ENCODE results near the gene AIG1. TPM values are rescaled to one million over a fixed set of nuclear protein-coding genes. Genes with fewer than 3 reads are reported as not detected.
"Not testable (repeated sequence)": the region's sequence is repeated elsewhere in the genome, so short reads cannot be mapped to it uniquely, and the experiment has no call there.

AIG1 gene
- total and polyA plus RNA-seq, 4 donors = 32.4 to 72.3 (median 49.3) TPM

GRCh38 chr6:143337201-143337949 lies 276.7 kb downstream of the AIG1 start:
- Histone ChIP-seq H3K27me3 (ENCODE audit: control insufficient read depth in 1 of 2, insufficient read depth in 2 of 2, low read length in 1 of 2) (no peaks in the 10 kb centered on the region), H3K4me1 (ENCODE audit: control insufficient read depth in 1 of 2, insufficient read depth in 2 of 2, low read length in 2 of 2) (peaks cover 0 to 3% of the 10 kb centered on the region in 2 donors), H3K27ac (ENCODE audit: low read depth in 1 of 2, low read length in 2 of 2) (no peak overlapping the region), H3K9me3 (ENCODE audit: control insufficient read depth, low read length) (no peaks in the 10 kb centered on the region), H3K4me3 (ENCODE audit: low read length in 2 of 2) (no peak overlapping the region), H3K36me3 (ENCODE audit: control insufficient read depth in 1 of 2, insufficient read depth in 2 of 2, low read length in 1 of 2) (peaks cover 2 to 5% of the 10 kb centered on the region in 2 donors)
- DNase-seq (peak in 1 of 2 donors; percentile 75), ATAC-seq (ENCODE audit: low FRiP score) (no peak)
- intact Hi-C loops (cut with DNase I) = no loop called here
- WGBS, 2 donors = 87 to 91% methylated on average over 17 of the region's 17 CpGs

- Histone ChIP-seq H3K27ac (ENCODE audit: low read depth in 1 of 2, low read length in 2 of 2) (no peak overlapping the region), H3K4me3 (ENCODE audit: low read length in 2 of 2) (no peak overlapping the region), H3K27me3 (ENCODE audit: control insufficient read depth in 1 of 2, insufficient read depth in 2 of 2, low read length in 1 of 2) (no peaks in the 10 kb centered on the region), H3K36me3 (ENCODE audit: control insufficient read depth in 1 of 2, insufficient read depth in 2 of 2, low read length in 1 of 2) (peaks cover 0 to 3% of the 10 kb centered on the region in 2 donors), H3K9me3 (ENCODE audit: control insufficient read depth, low read length) (no peaks in the 10 kb centered on the region), H3K4me1 (ENCODE audit: control insufficient read depth in 1 of 2, insufficient read depth in 2 of 2, low read length in 2 of 2) (peaks cover 0 to 3% of the 10 kb centered on the region in 2 donors)
- intact Hi-C loops (cut with DNase I) = no loop called here
- ATAC-seq (ENCODE audit: low FRiP score) (no peak), DNase-seq (no peak)
Measured at GRCh38 chr6:143339223-143339622, 278.5 kb downstream of the AIG1 start.

- H3K27ac ChIP-seq (ENCODE audit: low read depth in 1 of 2, low read length in 2 of 2); DNase-seq; ATAC-seq (ENCODE audit: low FRiP score); H3K9me3 ChIP-seq (ENCODE audit: control insufficient read depth, low read length); H3K4me3 ChIP-seq (ENCODE audit: low read length in 2 of 2); H3K36me3 ChIP-seq (ENCODE audit: control insufficient read depth in 1 of 2, insufficient read depth in 2 of 2, low read length in 1 of 2); H3K4me1 ChIP-seq (ENCODE audit: control insufficient read depth in 1 of 2, insufficient read depth in 2 of 2, low read length in 2 of 2); H3K27me3 ChIP-seq (ENCODE audit: control insufficient read depth in 1 of 2, insufficient read depth in 2 of 2, low read length in 1 of 2): not testable (repeated sequence)
- intact Hi-C loops (cut with DNase I) = loop anchor here in 1 of 2 donors (5.0 kb wide), 1 partner anchor 67 kb away; no protein-coding TSS in a partner anchor
- whole genome bisulfite sequencing, 2 donors = 98 to 100% methylated on average over 7 of the region's 7 CpGs
Measured at GRCh38 chr6:143345477-143345876, 284.8 kb downstream of the AIG1 start.

- ATAC-seq (ENCODE audit: low FRiP score) (no peak), DNase-seq (no peak)
- no peaks in the 10 kb centered on the region for H3K4me1 ChIP-seq (ENCODE audit: control insufficient read depth in 1 of 2, insufficient read depth in 2 of 2, low read length in 2 of 2)
- H3K4me3 ChIP-seq (ENCODE audit: low read length in 2 of 2) = no peak overlapping the region
- no peaks in the 10 kb centered on the region for H3K27me3 ChIP-seq (ENCODE audit: control insufficient read depth in 1 of 2, insufficient read depth in 2 of 2, low read length in 1 of 2)
- H3K9me3 ChIP-seq (ENCODE audit: control insufficient read depth, low read length) = no peaks in the 10 kb centered on the region
- no peaks in the 10 kb centered on the region for H3K36me3 ChIP-seq (ENCODE audit: control insufficient read depth in 1 of 2, insufficient read depth in 2 of 2, low read length in 1 of 2)
- intact Hi-C loops (cut with DNase I) = loop anchor here in 1 of 2 donors (5.0 kb wide), 1 partner anchor 66 kb away; no protein-coding TSS in a partner anchor
- no peak overlapping the region for H3K27ac ChIP-seq (ENCODE audit: low read depth in 1 of 2, low read length in 2 of 2)
Measured at GRCh38 chr6:143346004-143346403, 285.3 kb downstream of the AIG1 start.

- Histone ChIP-seq H3K27ac (ENCODE audit: low read depth in 1 of 2, low read length in 2 of 2) (no peak overlapping the region), H3K36me3 (ENCODE audit: control insufficient read depth in 1 of 2, insufficient read depth in 2 of 2, low read length in 1 of 2) (no peaks in the 10 kb centered on the region), H3K27me3 (ENCODE audit: control insufficient read depth in 1 of 2, insufficient read depth in 2 of 2, low read length in 1 of 2) (no peaks in the 10 kb centered on the region), H3K4me1 (ENCODE audit: control insufficient read depth in 1 of 2, insufficient read depth in 2 of 2, low read length in 2 of 2) (no peaks in the 10 kb centered on the region), H3K9me3 (ENCODE audit: control insufficient read depth, low read length) (no peaks in the 10 kb centered on the region), H3K4me3 (ENCODE audit: low read length in 2 of 2) (no peak overlapping the region)
- intact Hi-C loops (cut with DNase I) = loop anchor here in 1 of 2 donors (5.0 kb wide), 1 partner anchor 64 kb away; no protein-coding TSS in a partner anchor
- no peak for ATAC-seq (ENCODE audit: low FRiP score)
- no peak for DNase-seq
- 4 to 8% methylated on average over 1 of the region's 1 CpG for WGBS, 2 donors
Measured at GRCh38 chr6:143348531-143348930, 287.8 kb downstream of the AIG1 start.

- ATAC-seq (ENCODE audit: low FRiP score) (no peak), DNase-seq (no peak)
- no peaks in the 10 kb centered on the region for H3K36me3 ChIP-seq (ENCODE audit: control insufficient read depth in 1 of 2, insufficient read depth in 2 of 2, low read length in 1 of 2)
- no peaks in the 10 kb centered on the region for H3K9me3 ChIP-seq (ENCODE audit: control insufficient read depth, low read length)
- WGBS, 2 donors = 89 to 96% methylated on average over 1 of the region's 1 CpG
- no peaks in the 10 kb centered on the region for H3K27me3 ChIP-seq (ENCODE audit: control insufficient read depth in 1 of 2, insufficient read depth in 2 of 2, low read length in 1 of 2)
- H3K4me3 ChIP-seq (ENCODE audit: low read length in 2 of 2) = no peak overlapping the region
- no peaks in the 10 kb centered on the region for H3K4me1 ChIP-seq (ENCODE audit: control insufficient read depth in 1 of 2, insufficient read depth in 2 of 2, low read length in 2 of 2)
- intact Hi-C loops (cut with DNase I) = loop anchor here in 1 of 2 donors (5.0 kb wide), 1 partner anchor 63 kb away; no protein-coding TSS in a partner anchor
- H3K27ac ChIP-seq (ENCODE audit: low read depth in 1 of 2, low read length in 2 of 2) = no peak overlapping the region
Measured at GRCh38 chr6:143349530-143349929, 288.8 kb downstream of the AIG1 start.

GRCh38 chr6:143356101-143356880 lies 295.6 kb downstream of the AIG1 start:
- 64 to 80% methylated on average over 3 of the region's 3 CpGs for WGBS, 2 donors
- Histone ChIP-seq H3K27me3 (ENCODE audit: control insufficient read depth in 1 of 2, insufficient read depth in 2 of 2, low read length in 1 of 2) (no peaks in the 10 kb centered on the region), H3K27ac (ENCODE audit: low read depth in 1 of 2, low read length in 2 of 2) (no peak overlapping the region), H3K4me1 (ENCODE audit: control insufficient read depth in 1 of 2, insufficient read depth in 2 of 2, low read length in 2 of 2) (peaks cover 0 to under 1% of the 10 kb centered on the region in 2 donors), H3K4me3 (ENCODE audit: low read length in 2 of 2) (no peak overlapping the region), H3K9me3 (ENCODE audit: control insufficient read depth, low read length) (no peaks in the 10 kb centered on the region), H3K36me3 (ENCODE audit: control insufficient read depth in 1 of 2, insufficient read depth in 2 of 2, low read length in 1 of 2) (no peaks in the 10 kb centered on the region)
- ATAC-seq (ENCODE audit: low FRiP score) = peak; percentile 7
- no peak for DNase-seq
- intact Hi-C loops (cut with DNase I) = no loop called here

- Histone ChIP-seq H3K27ac (ENCODE audit: low read depth in 1 of 2, low read length in 2 of 2) (no peak overlapping the region), H3K4me3 (ENCODE audit: low read length in 2 of 2) (no peak overlapping the region), H3K9me3 (ENCODE audit: control insufficient read depth, low read length) (no peaks in the 10 kb centered on the region), H3K4me1 (ENCODE audit: control insufficient read depth in 1 of 2, insufficient read depth in 2 of 2, low read length in 2 of 2) (peaks cover 0 to 4% of the 10 kb centered on the region in 2 donors), H3K27me3 (ENCODE audit: control insufficient read depth in 1 of 2, insufficient read depth in 2 of 2, low read length in 1 of 2) (no peaks in the 10 kb centered on the region), H3K36me3 (ENCODE audit: control insufficient read depth in 1 of 2, insufficient read depth in 2 of 2, low read length in 1 of 2) (no peaks in the 10 kb centered on the region)
- intact Hi-C loops (cut with DNase I) = no loop called here
- no peak for DNase-seq
- peak; percentile 36 for ATAC-seq (ENCODE audit: low FRiP score)
Measured at GRCh38 chr6:143357152-143357551, 296.5 kb downstream of the AIG1 start.
